ENCODE measurements around the gene ADSS1. TPM values are rescaled to one million over a fixed set of nuclear protein-coding genes. Genes with fewer than 3 reads are reported as not detected.

ADSS1 gene
- total RNA-seq, 3 donors from 2014 or later, result 6.9 to 13.0 (median 7.3) TPM

DNA sequence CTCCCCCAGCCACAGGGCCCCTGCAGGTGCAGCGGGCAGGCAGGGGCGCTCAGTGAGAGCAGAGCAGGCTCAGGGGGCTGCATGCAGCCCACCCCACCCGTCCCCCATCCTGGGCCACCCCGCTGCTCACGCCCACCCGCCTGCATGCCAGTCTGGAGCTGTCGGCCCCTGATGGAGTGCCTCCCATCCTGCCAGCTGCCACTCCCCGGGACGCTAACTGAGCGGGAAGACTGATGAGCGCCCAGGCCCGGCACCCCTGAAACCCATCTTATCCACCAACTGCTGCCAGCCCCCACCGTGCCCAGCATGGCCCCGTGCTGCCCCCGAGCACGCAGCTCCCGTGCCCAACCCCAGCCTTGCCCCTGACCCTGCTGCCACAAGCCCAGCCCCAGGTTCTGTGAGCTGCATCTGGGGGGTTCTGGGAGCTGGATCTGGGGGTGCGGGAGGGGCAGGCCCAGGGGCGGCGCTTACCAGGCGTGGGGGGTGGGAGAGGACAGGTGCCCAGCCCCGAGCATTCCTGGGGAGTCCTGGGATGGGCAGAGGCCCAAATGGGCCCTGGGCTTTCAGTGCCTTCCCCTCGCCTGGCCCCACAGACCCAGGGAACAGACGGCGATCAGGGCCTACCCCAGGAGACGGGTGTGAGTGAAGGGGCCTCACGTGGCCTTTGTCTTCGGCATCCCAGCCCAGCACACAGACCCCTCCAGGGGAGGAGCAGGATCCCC, 58.2 kb downstream of the ADSS1 start:
- no peak for DNase-seq (ENCODE audit: low spot score in 2 of 2)
- H3K4me1 ChIP-seq, result peaks cover 14 to 20% of the 10 kb centered on the region in 2 donors
- no peaks in the 10 kb centered on the region for H3K36me3 ChIP-seq
- H3K9me3 ChIP-seq, result no peaks in the 10 kb centered on the region
- TF ChIP-seq POLR2A (IDR thresholded peaks at IDR 0.05), result no peak
- no peak for TF ChIP-seq POLR2AphosphoS5 (IDR thresholded peaks at IDR 0.05)
- TF ChIP-seq, protein P1, sequence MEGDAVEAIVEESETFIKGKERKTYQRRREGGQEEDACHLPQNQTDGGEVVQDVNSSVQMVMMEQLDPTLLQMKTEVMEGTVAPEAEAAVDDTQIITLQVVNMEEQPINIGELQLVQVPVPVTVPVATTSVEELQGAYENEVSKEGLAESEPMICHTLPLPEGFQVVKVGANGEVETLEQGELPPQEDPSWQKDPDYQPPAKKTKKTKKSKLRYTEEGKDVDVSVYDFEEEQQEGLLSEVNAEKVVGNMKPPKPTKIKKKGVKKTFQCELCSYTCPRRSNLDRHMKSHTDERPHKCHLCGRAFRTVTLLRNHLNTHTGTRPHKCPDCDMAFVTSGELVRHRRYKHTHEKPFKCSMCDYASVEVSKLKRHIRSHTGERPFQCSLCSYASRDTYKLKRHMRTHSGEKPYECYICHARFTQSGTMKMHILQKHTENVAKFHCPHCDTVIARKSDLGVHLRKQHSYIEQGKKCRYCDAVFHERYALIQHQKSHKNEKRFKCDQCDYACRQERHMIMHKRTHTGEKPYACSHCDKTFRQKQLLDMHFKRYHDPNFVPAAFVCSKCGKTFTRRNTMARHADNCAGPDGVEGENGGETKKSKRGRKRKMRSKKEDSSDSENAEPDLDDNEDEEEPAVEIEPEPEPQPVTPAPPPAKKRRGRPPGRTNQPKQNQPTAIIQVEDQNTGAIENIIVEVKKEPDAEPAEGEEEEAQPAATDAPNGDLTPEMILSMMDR (IDR thresholded peaks at IDR 0.05), result no peak
- intact Hi-C loops (cut with DNase I; ENCODE audit: low total_unique reads), result no loop called here
- no peaks in the 10 kb centered on the region for H3K27me3 ChIP-seq
- H3K4me3 ChIP-seq, result no peak overlapping the region
- no peak overlapping the region for H3K27ac ChIP-seq

DNA sequence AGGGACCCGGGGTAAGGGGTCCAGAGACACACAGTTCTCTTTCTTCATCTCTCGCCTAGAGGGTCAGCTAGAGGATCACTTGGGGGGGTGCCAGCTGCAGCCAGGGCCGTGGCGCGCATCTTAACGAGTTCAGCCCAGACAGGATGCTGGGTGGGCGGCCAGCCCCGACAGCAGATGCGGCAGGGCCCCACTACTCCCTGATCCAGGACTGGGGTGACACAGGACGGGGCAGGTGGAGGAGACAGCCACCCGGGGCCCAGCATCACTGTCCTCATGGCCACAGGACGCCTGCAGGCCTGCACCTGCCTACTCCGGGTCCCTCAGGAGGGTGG, 58.7 kb downstream of the ADSS1 start:
- intact Hi-C loops (cut with DNase I; ENCODE audit: low total_unique reads), result no loop called here
- DNase-seq (ENCODE audit: low spot score in 2 of 2), result no peak
- Histone ChIP-seq H3K27me3 (no peaks in the 10 kb centered on the region), H3K36me3 (no peaks in the 10 kb centered on the region), H3K9me3 (no peaks in the 10 kb centered on the region), H3K4me3 (no peak overlapping the region), H3K4me1 (peaks cover 19 to 25% of the 10 kb centered on the region in 2 donors), H3K27ac (no peak overlapping the region)
- TF ChIP-seq POLR2AphosphoS5 (IDR thresholded peaks at IDR 0.05), result no peak
- TF ChIP-seq, protein P1 (IDR thresholded peaks at IDR 0.05), result no peak
- no peak for TF ChIP-seq POLR2A (IDR thresholded peaks at IDR 0.05)

DNA sequence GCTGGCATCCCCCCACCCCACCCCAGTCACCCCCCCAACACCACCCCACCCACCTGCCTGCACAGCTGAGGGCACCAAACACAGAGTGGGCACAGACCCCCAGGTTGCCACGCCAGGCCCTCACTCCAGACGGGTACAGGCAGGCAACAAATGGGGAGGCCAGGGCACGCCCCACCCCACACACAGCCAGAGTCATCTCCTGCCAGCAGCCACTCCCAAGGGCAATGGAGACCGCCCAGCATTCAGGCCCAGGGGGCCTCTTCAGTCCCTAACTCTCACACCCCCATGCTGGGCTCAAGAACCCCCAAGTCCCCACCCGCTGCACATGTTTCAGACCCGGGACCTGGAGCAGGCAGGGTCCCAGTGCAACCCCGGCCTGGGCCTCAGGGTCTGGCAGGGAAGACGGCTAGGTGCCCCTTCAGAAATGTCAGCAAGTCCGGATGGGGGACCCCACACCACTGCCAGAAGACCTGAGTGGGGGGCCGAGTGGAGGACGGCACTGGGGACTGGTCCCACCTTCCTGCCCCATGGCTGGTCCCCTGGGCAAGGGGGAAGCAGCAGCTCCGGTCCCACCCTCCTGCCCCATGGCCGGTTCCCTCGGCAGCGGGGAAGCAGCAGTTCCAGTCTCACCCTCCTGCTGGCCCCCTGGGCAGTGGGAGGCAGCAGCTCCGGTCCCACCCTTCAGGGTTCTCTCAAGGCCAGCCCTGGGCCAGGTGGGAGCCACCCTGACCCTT, 59.6 kb downstream of the ADSS1 start:
- peaks cover 21 to 32% of the 10 kb centered on the region in 2 donors for H3K4me1 ChIP-seq
- no peaks in the 10 kb centered on the region for H3K36me3 ChIP-seq
- intact Hi-C loops (cut with DNase I; ENCODE audit: low total_unique reads), result no loop called here
- H3K4me3 ChIP-seq, result no peak overlapping the region
- no peaks in the 10 kb centered on the region for H3K9me3 ChIP-seq
- TF ChIP-seq, protein P1 (IDR thresholded peaks at IDR 0.05), result no peak
- no peak for TF ChIP-seq POLR2AphosphoS5 (IDR thresholded peaks at IDR 0.05)
- no peak for TF ChIP-seq POLR2A (IDR thresholded peaks at IDR 0.05)
- no peak for DNase-seq (ENCODE audit: low spot score in 2 of 2)
- H3K27ac ChIP-seq, result no peak overlapping the region
- H3K27me3 ChIP-seq, result no peaks in the 10 kb centered on the region

DNA sequence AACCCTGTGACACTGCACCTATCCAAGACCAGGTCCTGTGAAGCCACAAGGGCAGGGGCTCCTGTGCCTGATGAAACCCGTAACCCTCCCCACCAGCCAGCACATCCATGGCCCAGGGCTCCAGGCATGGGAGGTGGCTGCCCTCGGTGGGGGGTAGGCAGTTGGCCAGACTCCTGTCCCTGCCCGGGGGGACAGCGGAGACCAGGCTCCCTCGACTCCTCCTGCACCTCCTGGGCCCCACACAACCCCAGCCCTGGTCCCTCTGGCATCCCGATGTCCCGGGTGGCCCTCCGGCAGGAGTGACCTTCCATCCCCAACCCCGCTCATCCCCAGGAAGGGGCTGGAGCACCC, 60.2 kb downstream of the ADSS1 start:
- peak overlapping the region; percentile 54 to 73 for H3K27ac ChIP-seq
- DNase-seq (ENCODE audit: low spot score in 2 of 2), result no peak
- peaks cover 27 to 33% of the 10 kb centered on the region in 2 donors for H3K4me1 ChIP-seq
- no peak for TF ChIP-seq POLR2AphosphoS5 (IDR thresholded peaks at IDR 0.05)
- intact Hi-C loops (cut with DNase I; ENCODE audit: low total_unique reads), result no loop called here
- no peaks in the 10 kb centered on the region for H3K9me3 ChIP-seq
- H3K27me3 ChIP-seq, result no peaks in the 10 kb centered on the region
- no peaks in the 10 kb centered on the region for H3K36me3 ChIP-seq
- H3K4me3 ChIP-seq, result no peak overlapping the region

DNA sequence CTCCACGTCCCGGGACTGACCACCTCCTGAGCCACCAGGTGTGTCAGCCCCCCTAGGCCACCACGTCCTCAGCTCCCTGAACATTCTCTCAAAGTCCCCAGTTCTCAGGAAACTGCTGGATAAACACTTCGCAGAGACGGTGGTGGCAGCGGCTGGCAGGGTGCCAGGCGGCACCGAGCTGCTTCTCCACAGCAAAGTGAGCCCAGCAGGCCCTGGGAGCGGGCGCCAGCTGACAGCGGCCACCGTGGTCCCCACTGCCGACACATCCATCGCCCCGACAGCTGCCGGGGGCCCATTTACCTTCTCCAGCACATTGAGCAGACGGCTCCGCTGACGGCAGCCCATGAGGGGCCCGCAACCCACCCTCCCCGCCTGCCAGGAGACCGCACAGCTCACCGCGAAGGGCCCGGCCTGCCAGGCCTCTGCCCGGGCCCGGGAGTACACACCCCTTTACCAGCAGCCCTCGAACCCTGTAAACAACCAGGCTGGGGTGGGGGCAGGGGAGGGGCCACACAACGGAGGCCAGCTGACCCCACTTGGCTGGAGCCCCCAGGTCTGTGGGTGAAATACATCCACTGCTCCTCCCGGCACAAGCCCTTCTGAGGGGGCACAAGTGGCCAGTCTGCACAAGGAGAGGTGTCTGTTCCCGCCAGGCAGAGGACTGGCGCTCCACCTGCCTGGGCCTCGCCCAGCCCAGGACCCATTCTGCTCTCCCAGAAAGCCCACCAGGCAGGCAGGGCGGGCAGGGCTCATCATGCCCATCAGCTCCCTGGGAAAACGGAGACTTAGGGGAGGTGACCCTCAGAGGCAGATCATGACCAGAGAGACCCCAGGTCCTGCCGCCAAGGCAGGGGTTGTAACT, 61.0 kb downstream of the ADSS1 start:
- H3K36me3 ChIP-seq, result no peaks in the 10 kb centered on the region
- intact Hi-C loops (cut with DNase I; ENCODE audit: low total_unique reads), result no loop called here
- peak overlapping the region in 1 of 3 donors; percentile 25 for H3K4me3 ChIP-seq
- DNase-seq (ENCODE audit: low spot score in 2 of 2), result no peak
- TF ChIP-seq POLR2AphosphoS5 (IDR thresholded peaks at IDR 0.05) (no peak), POLR2A (IDR thresholded peaks at IDR 0.05) (no peak)
- TF ChIP-seq, protein P1 (IDR thresholded peaks at IDR 0.05), result no peak
- H3K4me1 ChIP-seq, result peaks cover 27 to 37% of the 10 kb centered on the region in 2 donors
- H3K27ac ChIP-seq, result peak overlapping the region; percentile 54 to 73
- no peaks in the 10 kb centered on the region for H3K27me3 ChIP-seq
- no peaks in the 10 kb centered on the region for H3K9me3 ChIP-seq
